Cerebellar nuclear complex (tissue), 1 donor: ENCODE measurements around the gene P4HTM.

Experiments used
- DNase-seq, 2 experiments: peaks; one replicate each; lab custom pipeline; 2025; lab: John Stamatoyannopoulos, UW

The P4HTM gene

DNA sequence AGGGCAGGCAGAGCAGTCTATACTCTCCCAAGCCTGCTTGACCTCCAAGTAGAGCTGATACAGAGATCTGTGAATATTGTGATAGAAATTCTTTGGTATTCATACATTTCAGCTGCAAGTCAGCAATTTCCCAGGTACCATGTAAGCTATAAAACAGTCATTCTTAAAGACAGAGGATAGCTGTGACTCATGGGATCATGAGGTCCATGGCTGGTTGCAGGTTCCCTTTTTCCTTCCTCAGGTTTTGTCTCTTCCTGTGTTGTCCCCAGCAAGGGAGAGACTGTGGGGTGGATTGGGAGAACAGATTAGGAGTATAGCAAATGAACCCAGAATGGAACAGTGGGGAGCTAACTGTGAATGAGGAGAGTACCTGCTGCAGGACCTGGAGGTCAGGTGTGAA is 5.4 kb upstream of the P4HTM start:
- no peak for DNase-seq

DNA sequence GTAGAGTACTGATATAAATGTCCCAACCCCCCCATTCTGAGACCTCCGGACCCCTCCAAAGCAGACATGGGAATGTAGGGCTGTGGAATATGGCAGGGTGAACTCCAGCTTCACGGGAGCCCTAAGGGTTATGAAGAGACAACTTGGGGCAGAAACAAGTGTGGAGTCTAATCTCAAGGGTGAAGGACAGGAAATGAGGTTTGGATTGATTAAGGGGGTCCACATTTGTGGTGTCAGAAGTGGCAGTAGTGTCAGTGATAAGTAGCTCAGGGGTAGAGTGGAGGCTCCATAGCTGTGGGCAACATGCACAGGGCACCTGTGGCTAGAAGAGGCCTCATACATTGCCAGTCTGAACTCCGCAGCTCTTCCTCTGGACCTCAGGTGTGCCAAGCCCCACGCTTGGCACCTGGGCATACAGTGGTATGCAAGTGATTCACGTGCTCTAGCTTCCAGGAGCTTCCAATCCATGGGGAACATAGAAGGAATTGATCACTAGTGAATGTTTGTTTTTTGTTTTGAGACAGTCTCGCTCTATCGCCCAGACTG is 4.1 kb upstream of the P4HTM start:
- no peak for DNase-seq

DNA sequence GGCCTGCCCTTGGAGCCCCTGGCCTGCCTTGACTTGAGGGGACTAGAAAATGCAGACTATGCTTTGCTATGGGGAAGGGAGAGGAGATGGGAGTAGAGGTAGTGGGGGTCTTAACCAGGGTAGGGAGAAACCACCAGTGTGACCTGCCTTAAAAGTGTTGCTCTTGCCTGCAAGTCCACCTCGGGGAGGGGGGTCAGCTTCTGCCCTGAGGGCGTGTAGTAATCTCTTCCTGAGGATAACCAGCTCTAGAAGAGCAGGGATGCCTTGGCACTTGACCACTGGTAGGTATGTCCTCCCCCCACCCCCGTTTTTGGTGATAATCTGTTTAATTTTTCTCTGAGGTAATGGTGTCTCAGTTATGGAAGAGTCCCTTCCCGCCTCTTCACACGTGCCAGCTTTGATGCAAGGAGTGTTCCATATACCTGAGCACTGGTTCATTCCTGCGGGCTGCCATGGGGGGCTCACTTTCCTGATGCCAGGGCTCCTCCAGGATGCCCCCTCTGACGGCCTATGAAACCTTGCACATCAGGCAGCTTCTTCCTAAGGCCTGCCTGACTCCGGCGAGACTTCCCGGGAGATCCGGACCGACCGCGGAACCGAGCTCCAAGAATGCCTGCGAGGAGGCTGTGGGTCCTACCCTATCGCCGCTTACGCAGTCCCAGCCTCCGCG is 780 bp upstream of the P4HTM start:
- DNase-seq: no peak

DNA sequence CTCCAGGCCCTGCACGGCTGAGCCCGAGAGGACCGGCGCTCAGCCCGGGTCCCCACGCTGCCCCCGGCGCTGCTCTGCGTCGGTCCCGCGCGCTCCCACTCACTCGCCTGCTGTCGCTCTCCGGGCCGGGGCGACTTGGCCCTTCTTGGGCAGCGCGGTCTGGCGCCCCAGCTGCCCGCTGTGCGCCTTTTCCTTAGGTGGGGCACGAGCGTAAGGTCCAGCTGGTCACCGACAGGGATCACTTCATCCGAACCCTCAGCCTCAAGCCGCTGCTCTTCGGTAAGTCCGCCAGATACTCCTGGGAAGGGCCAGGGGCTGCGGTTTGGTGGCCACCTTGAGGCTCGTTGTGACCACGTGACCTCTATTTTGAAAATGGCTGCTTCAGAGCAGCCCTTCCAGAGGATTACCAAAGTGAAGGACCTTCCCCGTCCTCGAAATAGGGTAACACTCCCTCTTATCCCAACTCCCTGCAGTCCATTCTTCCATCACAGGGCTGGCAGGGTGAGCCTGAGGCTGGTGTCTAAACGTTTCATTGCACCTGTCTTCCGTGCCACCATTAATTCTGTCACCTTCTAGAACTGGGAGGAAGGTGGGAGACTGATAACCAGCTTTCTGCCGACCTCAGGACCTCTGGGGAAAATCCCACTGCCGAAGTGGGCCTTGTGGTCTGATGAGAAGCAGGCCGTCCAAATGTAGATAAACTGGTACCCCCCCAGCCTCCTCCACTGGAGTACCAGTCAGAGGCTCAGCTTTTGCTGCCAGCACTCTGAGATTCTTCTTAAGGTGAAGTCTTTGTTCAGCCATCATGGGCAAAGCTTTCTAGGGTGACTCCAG is 812 bp downstream of the P4HTM start:
- DNase-seq: no peak

DNA sequence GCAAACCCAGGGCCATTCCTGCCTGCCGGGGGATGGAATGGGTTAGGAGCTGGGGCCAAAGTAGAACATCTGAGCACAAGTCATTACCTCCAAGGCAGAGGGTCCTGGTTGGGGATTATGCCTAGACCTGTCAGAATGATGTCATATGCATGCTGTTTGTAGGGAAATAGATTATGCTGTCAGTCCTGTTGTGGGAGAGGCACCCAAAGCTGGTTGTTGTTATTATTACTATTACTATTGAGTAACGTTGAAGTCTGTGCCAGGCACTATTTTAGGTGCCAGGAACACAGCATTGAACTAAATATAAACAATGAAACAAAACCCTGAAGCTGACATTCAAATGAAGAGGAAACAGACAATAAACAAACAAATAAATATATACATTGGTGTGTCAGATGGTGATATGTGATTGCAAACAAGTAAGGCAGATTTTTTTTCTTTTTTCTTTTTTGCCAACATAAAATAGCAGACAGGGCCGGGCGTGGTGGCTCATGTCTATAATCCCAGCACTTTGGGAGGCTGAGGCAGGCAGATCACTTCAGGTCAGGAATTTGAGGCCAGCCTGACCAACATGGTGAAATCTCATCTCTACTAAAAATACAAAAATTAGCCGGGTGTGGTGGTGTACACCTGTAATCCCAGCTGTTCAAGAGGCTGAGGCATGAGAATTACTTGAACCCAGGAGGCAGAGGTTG is 2.0 kb downstream of the P4HTM start:
- DNase-seq: no peak

DNA sequence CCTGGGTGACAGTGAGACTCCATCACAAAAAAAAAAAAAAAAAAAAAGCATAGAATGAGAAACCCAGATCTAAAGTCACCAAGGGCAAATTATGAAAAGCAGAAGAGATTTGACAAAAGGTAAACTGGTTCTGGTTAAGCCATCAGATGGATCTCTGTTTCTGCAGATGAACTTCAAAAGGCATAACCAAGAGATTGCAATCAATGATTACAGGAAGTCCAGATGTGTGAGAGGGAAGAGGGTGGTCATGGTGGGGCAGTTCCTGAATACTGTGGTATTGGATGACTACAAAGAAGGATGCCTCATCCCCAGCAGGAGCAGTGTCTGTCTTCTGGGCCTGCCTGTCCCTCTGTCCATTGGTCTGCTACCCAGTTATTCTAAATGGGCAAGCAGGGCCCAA is 3.8 kb downstream of the P4HTM start:
- no peak for DNase-seq

DNA sequence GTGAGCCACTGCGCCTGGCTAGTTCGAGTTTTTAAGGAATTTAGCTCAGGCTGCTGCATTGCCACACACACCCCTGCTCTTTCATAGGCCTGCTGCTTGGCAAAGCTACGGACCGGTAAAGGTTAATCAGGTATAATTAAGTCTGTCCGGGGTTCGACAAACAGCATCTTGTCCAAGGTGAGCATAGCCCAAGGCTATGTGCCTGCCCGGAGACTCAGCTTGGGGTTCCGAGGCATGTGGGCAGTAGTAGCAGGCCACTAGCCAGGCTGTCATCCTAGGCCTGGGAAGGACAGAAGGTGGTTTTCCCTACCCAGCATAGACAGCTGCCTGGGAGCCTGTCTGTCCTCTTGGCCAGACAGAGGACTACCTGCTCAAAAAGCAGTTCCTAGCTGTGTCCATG is 6.6 kb downstream of the P4HTM start:
- no peak for DNase-seq

DNA sequence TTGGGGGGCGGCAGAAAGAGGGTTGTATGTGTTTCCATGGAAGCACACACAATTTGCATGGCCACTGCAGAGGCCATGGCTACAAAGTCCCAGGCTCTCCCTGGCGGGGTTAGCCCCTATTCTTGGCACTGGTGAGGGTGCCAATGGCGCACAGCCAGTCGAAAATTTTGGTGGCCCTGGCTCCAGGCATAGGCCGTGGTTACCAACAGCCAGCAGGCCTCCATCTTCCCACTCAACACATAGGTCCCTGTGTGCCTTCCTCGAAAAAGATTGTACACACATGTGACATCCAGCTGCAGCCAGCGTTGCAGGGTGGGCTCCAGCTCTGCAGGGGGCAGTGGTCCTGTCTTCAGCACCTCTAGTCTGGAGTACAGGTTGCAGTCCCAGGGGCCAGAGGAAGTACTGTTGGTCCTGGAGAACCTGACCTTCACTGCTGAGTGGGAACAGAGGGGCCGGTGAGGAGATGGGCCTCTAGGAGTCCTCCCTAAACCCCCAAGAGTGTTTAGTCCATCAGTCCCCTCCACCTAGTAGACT is 7.1 kb downstream of the P4HTM start:
- no peak for DNase-seq

DNA sequence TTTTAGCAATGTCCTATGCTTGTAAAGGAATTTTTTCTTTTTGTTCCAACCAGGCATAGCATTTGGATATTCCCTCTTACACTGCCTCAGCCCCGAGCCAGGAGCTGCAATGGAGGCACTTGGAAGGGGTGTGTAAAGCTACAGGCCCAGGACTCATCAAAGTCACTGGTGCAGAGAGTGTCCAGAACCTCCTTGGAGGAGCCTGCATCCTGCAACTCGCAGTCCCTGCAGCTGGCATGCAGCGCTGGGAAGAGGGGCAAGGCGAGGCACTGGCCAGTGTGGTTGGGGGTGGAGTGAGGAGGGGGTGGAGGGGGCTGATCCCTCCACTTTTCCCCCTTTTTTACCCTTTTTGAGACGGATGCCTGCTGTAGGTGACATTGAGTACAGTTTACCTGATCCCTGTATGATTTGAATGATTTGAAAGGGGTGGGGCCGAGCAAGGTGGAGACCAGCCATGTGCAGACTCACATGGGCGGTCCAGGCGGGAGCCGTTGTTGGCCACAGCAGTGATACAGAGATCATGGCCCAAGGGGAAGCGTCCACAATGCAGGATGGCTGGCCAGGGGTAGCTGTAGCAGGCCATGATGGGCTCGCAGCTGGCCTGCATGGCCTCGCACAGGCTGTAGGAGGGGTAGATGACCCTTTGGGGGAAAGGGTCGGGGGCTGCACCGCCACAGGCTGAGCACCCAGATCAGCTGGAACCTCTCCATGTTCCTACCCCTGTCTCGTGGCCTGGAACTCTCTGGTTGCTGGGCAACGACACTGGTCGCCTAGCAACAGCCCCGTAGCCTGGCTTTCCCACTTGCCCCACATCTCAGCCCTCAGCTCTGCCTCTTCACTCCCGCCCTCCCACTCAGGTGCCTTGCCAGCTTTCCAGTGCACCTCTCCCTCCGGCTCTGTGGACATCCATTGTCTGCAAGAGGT is 7.9 kb downstream of the P4HTM start:
- no peak for DNase-seq

DNA sequence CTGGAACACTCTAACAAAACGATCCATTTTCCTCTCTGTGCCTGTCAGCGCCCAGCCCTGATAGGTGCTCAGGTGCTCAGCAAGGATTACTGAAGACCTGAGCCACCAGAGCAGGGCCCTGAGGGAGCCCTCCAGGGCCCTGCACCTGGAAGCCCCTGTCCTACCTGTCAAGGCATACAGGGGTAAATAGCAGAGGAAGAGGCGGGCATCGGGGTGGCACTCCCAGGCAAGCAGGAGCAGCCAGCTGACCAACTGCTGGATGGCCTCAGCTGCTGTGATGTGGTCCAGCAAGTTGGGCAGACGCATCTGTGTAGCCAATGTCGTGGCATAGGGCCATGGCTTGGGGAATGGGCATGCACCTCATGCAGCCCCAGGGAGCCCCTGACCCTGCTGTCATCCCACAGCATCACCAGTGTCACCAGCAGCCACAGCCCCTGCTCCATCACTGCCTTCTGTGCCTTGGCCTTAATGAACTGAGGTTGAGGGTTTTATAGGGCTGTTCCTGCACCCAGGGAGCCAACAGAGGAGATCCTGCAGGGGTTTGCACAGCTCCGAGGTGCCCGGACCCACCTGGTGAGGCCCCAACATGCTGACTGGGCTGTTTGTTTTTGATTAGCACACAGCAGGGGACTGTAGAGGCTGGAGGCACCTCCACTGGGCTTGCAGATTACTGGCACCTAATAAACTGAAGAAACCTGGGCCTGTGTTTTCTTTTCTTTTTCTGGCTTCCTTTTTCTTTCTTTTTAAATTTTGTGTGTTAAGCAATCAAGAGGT is 9.2 kb downstream of the P4HTM start:
- no peak for DNase-seq

DNA sequence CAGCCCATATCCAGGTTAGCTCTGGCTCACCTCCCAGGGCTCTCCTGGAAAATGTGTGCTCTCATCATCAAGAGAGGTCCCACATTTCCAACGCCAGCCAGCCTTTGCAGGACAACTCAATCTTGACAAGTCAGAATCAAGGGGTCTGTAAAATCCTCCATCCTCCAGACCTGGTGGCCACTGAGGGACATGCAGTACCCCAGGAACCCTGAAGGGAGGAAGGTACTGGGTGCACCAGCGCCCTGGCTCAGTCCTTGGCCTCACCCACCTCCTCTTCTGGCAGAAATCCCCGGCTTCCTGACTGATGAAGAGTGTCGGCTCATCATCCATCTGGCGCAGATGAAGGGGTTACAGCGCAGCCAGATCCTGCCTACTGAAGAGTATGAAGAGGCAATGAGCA is 11.1 kb downstream of the P4HTM start:
- DNase-seq: no peak

DNA sequence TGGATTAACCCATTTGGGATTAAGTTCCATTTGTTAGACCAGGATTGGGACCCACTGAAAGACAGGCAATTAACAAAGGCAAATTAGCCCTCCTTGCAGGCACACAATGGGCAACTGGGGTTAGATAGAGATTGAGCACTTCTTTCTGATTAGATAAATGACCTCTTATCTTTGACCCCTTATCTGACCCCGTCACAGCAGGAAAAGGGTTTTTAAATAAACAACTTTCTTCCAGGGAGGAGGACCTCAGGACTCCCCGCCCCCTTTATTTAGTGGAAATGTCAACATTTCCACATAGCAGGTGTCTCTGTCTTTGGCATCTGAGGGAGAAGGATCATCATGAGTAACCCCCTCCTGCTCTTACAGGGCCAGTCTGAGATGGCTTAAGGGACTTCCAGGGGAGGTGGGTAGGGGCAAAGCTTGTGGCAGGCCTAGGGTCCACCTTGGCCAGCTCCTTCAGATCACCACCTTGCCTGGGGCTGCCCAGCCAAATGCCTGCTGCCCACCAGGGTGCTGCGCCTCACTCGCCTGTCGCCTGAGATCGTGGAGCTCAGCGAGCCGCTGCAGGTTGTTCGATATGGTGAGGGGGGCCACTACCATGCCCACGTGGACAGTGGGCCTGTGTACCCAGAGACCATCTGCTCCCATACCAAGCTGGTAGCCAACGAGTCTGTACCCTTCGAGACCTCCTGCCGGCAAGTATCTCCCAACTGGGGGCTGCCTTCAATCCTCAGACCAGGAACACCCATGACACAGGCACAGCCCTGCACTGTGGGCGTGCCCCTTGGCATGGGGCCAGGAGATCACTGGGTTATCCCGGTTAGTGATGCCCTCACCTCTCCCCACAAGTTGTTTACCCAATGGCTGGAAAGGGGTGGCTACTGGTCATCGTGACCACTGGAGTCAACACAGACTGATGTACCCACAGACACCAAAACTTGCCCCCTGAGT is 14.6 kb downstream of the P4HTM start:
- DNase-seq: no peak

DNA sequence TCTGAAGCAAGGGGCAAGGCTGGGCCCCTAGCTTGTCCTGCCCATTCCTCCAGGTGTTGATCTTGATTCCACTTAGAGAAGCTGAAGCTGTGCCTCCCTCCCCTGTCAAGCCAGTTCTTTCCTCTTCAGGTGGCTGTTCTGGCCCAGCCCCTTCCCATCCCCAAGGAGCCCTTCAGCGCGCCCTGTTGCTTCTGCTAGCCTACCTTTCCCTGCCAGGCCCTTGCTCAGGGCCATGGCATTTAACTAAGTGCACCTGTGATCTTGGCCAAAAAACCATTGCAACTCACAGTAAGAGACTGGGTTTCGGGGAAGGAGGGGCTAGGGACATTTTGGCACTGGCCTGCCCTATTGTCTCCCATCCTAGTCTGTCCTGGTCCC is 15.3 kb downstream of the P4HTM start:
- no peak for DNase-seq

DNA sequence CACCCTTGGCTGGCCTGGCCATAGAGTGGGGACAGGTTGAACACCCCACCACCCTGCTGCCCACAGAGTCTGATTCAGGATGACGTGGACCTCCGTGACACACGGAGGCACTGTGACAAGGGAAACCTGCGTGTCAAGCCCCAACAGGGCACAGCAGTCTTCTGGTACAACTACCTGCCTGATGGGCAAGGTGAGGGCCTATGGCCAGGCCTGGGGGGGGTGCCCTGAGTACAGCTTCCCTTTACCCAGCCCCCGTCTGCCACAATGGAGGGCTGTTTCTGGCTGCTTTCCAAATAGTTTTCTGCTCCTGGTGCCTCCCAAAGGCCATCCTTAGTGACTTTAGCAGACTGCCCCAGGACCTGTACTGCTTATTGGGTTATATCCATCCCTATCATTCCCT is 16.0 kb downstream of the P4HTM start:
- DNase-seq: no peak

DNA sequence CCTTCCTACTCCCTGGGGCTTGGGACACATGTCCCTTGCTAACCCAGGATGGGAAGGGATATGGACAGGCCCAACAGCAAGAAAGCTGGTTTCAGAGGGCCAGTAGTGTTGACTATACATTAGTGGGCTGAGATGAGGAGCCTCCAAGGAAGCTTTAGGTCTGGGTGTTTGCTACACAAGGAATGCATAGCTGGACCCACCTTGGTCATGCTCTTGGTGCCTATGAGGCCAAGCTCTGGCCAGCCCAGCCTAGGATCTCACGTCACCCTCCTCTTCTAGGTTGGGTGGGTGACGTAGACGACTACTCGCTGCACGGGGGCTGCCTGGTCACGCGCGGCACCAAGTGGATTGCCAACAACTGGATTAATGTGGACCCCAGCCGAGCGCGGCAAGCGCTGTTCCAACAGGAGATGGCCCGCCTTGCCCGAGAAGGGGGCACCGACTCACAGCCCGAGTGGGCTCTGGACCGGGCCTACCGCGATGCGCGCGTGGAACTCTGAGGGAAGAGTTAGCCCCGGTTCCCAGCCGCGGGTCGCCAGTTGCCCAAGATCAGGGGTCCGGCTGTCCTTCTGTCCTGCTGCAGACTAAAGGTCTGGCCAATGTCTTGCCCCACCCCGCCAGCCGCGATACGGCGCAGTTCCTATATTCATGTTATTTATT is 16.5 kb downstream of the P4HTM start:
- DNase-seq: no peak

DNA sequence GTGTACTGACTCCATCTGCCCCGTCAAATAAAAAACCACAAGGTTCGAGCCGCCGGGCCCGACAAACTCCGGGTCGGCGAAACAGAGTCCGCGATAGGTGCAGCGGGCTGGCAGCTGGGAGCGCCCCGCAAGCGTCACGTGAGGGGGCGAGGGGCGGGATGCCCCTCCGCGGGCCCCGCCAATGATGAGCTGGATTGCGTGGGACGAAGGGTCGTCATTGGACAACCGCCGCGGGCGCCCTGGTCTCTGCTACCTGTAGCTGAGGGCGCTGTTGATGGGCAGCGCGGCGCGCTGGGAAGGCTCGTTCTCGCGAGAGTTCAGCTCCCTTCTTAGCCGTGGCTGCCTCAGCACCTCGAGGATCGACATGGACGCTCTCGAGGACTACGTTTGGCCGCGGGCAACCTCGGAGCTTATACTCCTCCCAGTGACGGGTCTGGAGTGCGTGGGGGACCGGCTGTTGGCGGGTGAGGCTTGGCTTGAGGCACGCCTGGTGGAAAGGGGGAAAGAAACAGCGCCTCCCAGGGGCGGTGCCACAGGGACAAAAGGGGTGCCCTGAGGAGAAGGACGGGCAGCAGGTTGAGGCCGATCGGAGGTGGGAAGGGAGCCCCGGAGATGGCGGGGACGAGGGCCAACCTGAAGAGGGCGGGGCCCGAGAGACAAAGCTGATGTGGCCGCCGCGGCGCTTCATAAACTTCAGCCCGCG is 17.2 kb downstream of the P4HTM start, which contains the start of gene WDR6:
Gene WDR6, plus strand, starts transcription at position 324 of the 703 bp plus-strand sequence. Its CDS starts 41 bp downstream, at position 365.
- peak; percentile 91 to 94 for DNase-seq

DNA sequence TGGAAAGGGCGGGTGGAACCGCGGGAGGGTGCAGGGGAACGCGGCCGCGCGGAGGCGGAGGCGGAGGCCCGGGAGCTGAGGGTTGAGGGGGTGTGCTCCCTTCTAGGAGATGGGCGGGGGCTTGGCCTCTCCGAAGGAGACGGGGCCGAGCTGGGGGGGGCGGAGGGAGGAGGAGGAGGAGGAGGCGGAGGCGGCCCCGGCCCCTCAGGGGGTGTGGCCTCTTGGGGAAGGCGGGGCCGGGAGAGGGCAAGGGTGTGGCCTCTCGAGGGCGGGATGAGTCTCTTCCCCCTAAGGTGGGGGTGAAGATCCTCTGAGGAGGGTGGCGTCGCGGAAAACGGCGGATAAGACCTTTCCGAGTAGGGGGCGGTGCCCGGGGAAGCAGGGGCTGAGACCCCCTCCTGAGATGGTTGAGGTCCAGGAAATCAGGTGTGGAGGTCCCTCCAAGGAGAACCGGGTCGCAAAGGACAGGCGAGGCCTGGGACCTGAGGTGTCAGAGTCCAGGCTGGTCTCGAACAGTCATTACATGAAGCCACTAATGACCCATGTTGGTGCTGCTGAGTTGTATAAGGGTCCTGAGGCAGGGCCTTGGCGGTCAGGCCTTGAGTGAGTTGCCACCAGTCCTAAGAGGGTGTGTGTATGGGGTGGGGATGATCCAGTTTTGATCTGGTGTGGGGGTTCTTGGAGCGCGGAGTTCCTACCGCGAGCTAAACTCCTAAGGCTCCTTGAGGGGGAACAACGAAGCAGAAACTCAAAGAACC is 17.9 kb downstream of the P4HTM start:
- peak in 1 of 2 experiments; percentile 8 for DNase-seq
